H1 (cell line): ENCODE results near the gene MUC5AC.

Experiments used
- ATF3 ChIP-seq: IDR thresholded peaks from 2 replicates; pipeline ENCODE4 v1.6.1; 2011; ENCODE audit warnings: low read depth, mild to moderate bottlenecking, low read length; ENCODE audit not compliant: insufficient read depth
- CBX8 ChIP-seq: fragments of 300-800, 300-1000 bp; sonication (generic); IDR thresholded peaks from 2 replicates; pipeline ENCODE4 v1.7.1; 2016; ENCODE audit warnings: low read depth, low read length, borderline replicate concordance
- CTCF ChIP-seq, 3 experiments: IDR thresholded peaks; 1 replicate in 2 of 3; 2 replicates in 1 of 3; pipeline versions ENCODE4 v1.5.1 to v1.6.1; 2011; ENCODE audit warnings: low read length in 3 of 3, mild to moderate bottlenecking in 3 of 3, inconsistent platforms in 2 of 3, low read depth in 1 of 3, moderate library complexity in 1 of 3; ENCODE audit not compliant: insufficient read depth in 1 of 3; ENCODE audit errors: control extremely low read depth in 1 of 3
- EP300 ChIP-seq, 2 experiments: IDR thresholded peaks; 1 replicate in 1 of 2; 2 replicates in 1 of 2; pipeline ENCODE4 v1.6.1; 2011 to 2012; ENCODE audit warnings: low read depth in 2 of 2, low read length in 2 of 2, mild to moderate bottlenecking in 2 of 2, borderline replicate concordance in 1 of 2, inconsistent platforms in 1 of 2, moderate library complexity in 1 of 2
- EZH2 ChIP-seq: fragments of 200-600 bp; sonication (generic); IDR thresholded peaks from 2 replicates; pipeline ENCODE4 v1.7.1; 2012; ENCODE audit warnings: low read depth, mild to moderate bottlenecking, moderate library complexity, low read length, inconsistent platforms; ENCODE audit not compliant: severe bottlenecking
- KDM5A ChIP-seq: fragments of 200-600 bp; IDR thresholded peaks from 2 replicates; pipeline ENCODE4 v1.7.1; 2012; ENCODE audit warnings: mild to moderate bottlenecking, low read length, inconsistent platforms, mixed read lengths
- NRF1 ChIP-seq: IDR thresholded peaks from 2 replicates; pipeline ENCODE4 v1.6.1; 2011; ENCODE audit warnings: mild to moderate bottlenecking, low read depth, low read length, improper control_type of control experiment
- POLR2AphosphoS5 ChIP-seq: IDR thresholded peaks from 2 replicates; pipeline ENCODE4 v1.6.1; 2011; ENCODE audit warnings: low read depth, low read length
- RXRA ChIP-seq: IDR thresholded peaks from 2 replicates; pipeline ENCODE4 v1.6.1; 2011; ENCODE audit warnings: low read depth, mild to moderate bottlenecking, low read length, moderate library complexity; ENCODE audit not compliant: insufficient read depth
- SP1 ChIP-seq: IDR thresholded peaks from 2 replicates; pipeline ENCODE4 v1.6.1; 2011; ENCODE audit warnings: low read depth, low read length
- USF2 ChIP-seq: IDR thresholded peaks from 2 replicates; pipeline ENCODE4 v1.6.1; 2011; ENCODE audit warnings: low read length, improper control_type of control experiment
- ZNF274 ChIP-seq: IDR thresholded peaks from 2 replicates; pipeline ENCODE4 v1.7.0; 2012; ENCODE audit warnings: low read length, borderline replicate concordance; ENCODE audit errors: extremely low read depth

- TF ChIP-seq SP1, result no peak
- no peak for TF ChIP-seq CTCF (IDR thresholded peaks at IDR 0.05; ENCODE audit: control extremely low read depth in 1 of 3, insufficient read depth in 1 of 3, low read depth in 1 of 3, low read length in 3 of 3)
- TF ChIP-seq NRF1, result no peak
- no peak for TF ChIP-seq RXRA
- TF ChIP-seq EZH2, result no peak
- TF ChIP-seq KDM5A, result no peak
- TF ChIP-seq POLR2AphosphoS5, result no peak
- TF ChIP-seq ATF3, result no peak
- no peak for TF ChIP-seq ZNF274
- TF ChIP-seq USF2, result no peak
- no peak for TF ChIP-seq CBX8
- no peak for TF ChIP-seq EP300 (IDR thresholded peaks at IDR 0.05; ENCODE audit: borderline replicate concordance in 1 of 2, low read depth in 2 of 2, low read length in 2 of 2)
Measured at GRCh38 chr11:1177020-1177770, 19.4 kb downstream of the MUC5AC start.
